Measurements from ENCODE around the gene KRTDAP. TPM values are rescaled to one million over a fixed set of nuclear protein-coding genes. Genes with fewer than 3 reads are reported as not detected.
"Not testable (repeated sequence)": the region's sequence is repeated elsewhere in the genome, so short reads cannot be mapped to it uniquely, and the experiment has no call there.

The KRTDAP gene
- total RNA-seq, 1 donor from 2014 or later: not detected

GRCh38 chr19:35484252-35485036 lies 5.8 kb downstream of the KRTDAP start:
- Mint-ChIP-seq H3K9me3 (ENCODE audit: low read depth) (no peaks in the 10 kb centered on the region), H3K4me3 (ENCODE audit: unreplicated experiment) (no peak overlapping the region), H3K36me3 (ENCODE audit: low read depth) (no peaks in the 10 kb centered on the region), H3K27me3 (ENCODE audit: low read depth) (peaks cover 41% of the 10 kb centered on the region), H3K4me1 (ENCODE audit: low read depth) (no peaks in the 10 kb centered on the region), H3K27ac (ENCODE audit: unreplicated experiment) (no peak overlapping the region)
- TF ChIP-seq, protein P1, sequence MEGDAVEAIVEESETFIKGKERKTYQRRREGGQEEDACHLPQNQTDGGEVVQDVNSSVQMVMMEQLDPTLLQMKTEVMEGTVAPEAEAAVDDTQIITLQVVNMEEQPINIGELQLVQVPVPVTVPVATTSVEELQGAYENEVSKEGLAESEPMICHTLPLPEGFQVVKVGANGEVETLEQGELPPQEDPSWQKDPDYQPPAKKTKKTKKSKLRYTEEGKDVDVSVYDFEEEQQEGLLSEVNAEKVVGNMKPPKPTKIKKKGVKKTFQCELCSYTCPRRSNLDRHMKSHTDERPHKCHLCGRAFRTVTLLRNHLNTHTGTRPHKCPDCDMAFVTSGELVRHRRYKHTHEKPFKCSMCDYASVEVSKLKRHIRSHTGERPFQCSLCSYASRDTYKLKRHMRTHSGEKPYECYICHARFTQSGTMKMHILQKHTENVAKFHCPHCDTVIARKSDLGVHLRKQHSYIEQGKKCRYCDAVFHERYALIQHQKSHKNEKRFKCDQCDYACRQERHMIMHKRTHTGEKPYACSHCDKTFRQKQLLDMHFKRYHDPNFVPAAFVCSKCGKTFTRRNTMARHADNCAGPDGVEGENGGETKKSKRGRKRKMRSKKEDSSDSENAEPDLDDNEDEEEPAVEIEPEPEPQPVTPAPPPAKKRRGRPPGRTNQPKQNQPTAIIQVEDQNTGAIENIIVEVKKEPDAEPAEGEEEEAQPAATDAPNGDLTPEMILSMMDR (IDR thresholded peaks at IDR 0.05): no peak
- no peak for DNase-seq (ENCODE audit: low spot score)

DNA sequence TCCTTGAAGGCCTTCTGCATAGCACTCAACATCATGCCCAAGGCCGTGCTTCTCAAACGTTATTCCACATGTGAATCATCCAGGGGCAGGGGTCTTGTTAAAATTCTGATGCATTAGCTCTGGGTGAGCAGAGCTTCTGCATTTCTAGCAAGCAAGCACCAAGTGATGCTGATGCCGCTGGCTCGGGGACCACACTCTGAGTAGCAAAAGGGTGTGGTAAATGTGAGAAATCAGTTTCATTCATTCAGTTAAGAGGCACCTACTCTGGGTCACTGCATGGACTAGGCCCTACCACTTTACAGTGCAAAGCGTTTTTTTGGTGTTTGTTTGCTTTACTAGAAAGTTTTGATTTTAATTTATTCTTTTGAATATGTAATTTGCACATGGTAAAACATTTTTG lies 7.2 kb downstream of the KRTDAP start:
- TF ChIP-seq, protein P1 (IDR thresholded peaks at IDR 0.05): no peak
- no peaks in the 10 kb centered on the region for H3K36me3 Mint-ChIP-seq (ENCODE audit: low read depth)
- H3K27me3 Mint-ChIP-seq (ENCODE audit: low read depth): peaks cover 31% of the 10 kb centered on the region
- no peaks in the 10 kb centered on the region for H3K4me1 Mint-ChIP-seq (ENCODE audit: low read depth)
- no peak overlapping the region for H3K4me3 Mint-ChIP-seq (ENCODE audit: unreplicated experiment)
- H3K9me3 Mint-ChIP-seq (ENCODE audit: low read depth): no peaks in the 10 kb centered on the region
- no peak overlapping the region for H3K27ac Mint-ChIP-seq (ENCODE audit: unreplicated experiment)
- DNase-seq (ENCODE audit: low spot score): no peak

DNA sequence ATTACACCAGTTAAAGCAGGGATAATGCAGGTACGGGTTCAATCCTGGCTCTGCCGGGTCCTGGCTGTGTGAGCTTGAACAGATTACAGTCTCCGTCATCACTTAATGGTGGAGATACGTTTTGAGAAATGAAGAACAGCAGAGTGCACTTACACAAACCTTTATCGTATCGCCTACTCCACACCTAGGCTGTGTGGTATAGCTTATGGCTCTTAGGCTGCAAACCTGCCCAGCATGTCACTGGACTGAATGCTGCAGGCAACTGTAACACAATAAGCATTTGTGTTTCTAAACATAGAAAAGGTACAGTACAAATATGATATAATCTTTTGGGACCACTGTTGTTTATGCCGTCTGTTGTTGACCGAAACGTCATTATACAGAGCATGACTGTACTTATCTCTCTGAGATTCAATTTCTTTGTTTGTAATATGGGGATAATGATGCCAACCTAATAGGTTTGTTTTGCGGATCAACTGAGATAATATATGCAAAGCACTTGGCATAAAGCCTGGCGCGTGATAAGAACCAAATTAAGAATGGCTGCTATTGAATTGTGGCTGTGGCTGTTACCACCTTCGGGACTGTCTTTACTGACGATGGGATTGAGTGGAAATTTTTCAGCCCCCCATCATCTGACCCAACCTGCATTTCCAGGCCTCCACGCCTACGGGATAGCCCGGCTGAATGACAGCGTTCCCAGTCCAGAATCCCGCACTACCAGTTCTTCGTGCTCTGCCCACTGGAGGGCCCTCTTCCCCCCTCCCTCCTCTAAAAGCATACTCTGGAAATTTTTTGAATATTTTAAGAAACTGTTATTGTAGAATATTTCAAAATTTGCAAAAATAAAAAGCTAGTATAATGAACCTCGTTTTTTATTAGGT lies 11.2 kb downstream of the KRTDAP start:
- H3K9me3 Mint-ChIP-seq (ENCODE audit: low read depth): no peaks in the 10 kb centered on the region
- no peaks in the 10 kb centered on the region for H3K4me1 Mint-ChIP-seq (ENCODE audit: low read depth)
- peaks cover 16% of the 10 kb centered on the region for H3K27me3 Mint-ChIP-seq (ENCODE audit: low read depth)
- no peak for DNase-seq (ENCODE audit: low spot score)
- H3K27ac Mint-ChIP-seq (ENCODE audit: unreplicated experiment): no peak overlapping the region
- TF ChIP-seq, protein P1 (IDR thresholded peaks at IDR 0.05): peak; percentile 7
- H3K36me3 Mint-ChIP-seq (ENCODE audit: low read depth): no peaks in the 10 kb centered on the region
- no peak overlapping the region for H3K4me3 Mint-ChIP-seq (ENCODE audit: unreplicated experiment)

- Mint-ChIP-seq H3K4me3 (ENCODE audit: unreplicated experiment) (no peak overlapping the region), H3K27ac (ENCODE audit: unreplicated experiment) (no peak overlapping the region), H3K27me3 (ENCODE audit: low read depth) (peaks cover 13% of the 10 kb centered on the region), H3K4me1 (ENCODE audit: low read depth) (no peaks in the 10 kb centered on the region), H3K36me3 (ENCODE audit: low read depth) (no peaks in the 10 kb centered on the region), H3K9me3 (ENCODE audit: low read depth) (no peaks in the 10 kb centered on the region)
- DNase-seq (ENCODE audit: low spot score): no peak
- TF ChIP-seq, protein P1 (IDR thresholded peaks at IDR 0.05): peak; percentile 31
Measured at GRCh38 chr19:35476149-35476548, 14.1 kb downstream of the KRTDAP start.

DNA sequence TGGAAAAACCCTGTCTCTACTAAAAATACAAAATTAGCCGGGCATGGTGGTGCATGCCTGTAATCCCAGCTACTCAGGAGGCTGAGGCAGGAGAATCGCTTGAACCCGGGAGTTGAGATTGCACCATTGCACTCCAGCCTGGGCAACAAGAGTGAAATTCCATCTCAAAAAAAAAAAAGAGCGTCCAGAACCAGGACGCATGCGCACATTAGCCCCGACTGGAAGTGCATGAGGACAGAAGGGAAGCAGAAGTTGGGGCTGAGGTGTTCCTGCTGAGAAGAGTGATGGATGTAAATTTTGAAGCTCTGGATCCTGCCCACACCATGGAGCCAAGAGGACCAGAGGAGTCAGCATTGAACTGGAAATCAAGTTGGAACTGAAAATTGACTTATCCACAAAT lies 15.7 kb downstream of the KRTDAP start:
- DNase-seq (ENCODE audit: low spot score); H3K9me3 Mint-ChIP-seq (ENCODE audit: low read depth); H3K27ac Mint-ChIP-seq (ENCODE audit: unreplicated experiment); H3K36me3 Mint-ChIP-seq (ENCODE audit: low read depth); H3K4me3 Mint-ChIP-seq (ENCODE audit: unreplicated experiment); H3K4me1 Mint-ChIP-seq (ENCODE audit: low read depth): not testable (repeated sequence)
- peaks cover 17% of the 10 kb centered on the region for H3K27me3 Mint-ChIP-seq (ENCODE audit: low read depth)
